ENCODE measurements around the gene GALNT11.

The GALNT11 gene

GRCh38 chr7:151993977-151994676 lies 31.3 kb upstream of the GALNT11 start:
- Histone ChIP-seq H3K9me3 (ENCODE audit: low read depth, low read length) (no peaks in the 10 kb centered on the region), H3K9ac (ENCODE audit: insufficient read length) (no peak overlapping the region), H3K36me3 (ENCODE audit: insufficient read depth, low read length) (no peaks in the 10 kb centered on the region), H3K4me3 (no peak overlapping the region), H3K27ac (no peak overlapping the region)
- TF ChIP-seq FOXP2 (optimal IDR thresholded peaks at IDR 0.05; ENCODE audit: control extremely low read depth, extremely low read length, insufficient read depth) (no peak), EZH2 (IDR thresholded peaks at IDR 0.05) (no peak), POLR2AphosphoS5 (IDR thresholded peaks at IDR 0.05; ENCODE audit: borderline replicate concordance, low read depth, low read length) (no peak)
- DNase-seq (ENCODE audit: low read depth, low spot score) = no peak

- no peak for DNase-seq (ENCODE audit: low read depth, low spot score)
- H3K36me3 ChIP-seq (ENCODE audit: insufficient read depth, low read length) = no peaks in the 10 kb centered on the region
- TF ChIP-seq POLR2AphosphoS5 (IDR thresholded peaks at IDR 0.05; ENCODE audit: borderline replicate concordance, low read depth, low read length) = no peak
- TF ChIP-seq EZH2 (IDR thresholded peaks at IDR 0.05) = no peak
- no peak for TF ChIP-seq FOXP2 (optimal IDR thresholded peaks at IDR 0.05; ENCODE audit: control extremely low read depth, extremely low read length, insufficient read depth)
- no peak overlapping the region for H3K27ac ChIP-seq
- no peaks in the 10 kb centered on the region for H3K9me3 ChIP-seq (ENCODE audit: low read depth, low read length)
- no peak overlapping the region for H3K9ac ChIP-seq (ENCODE audit: insufficient read length)
- H3K4me3 ChIP-seq = no peak overlapping the region
Measured at GRCh38 chr7:151999424-152000090, 25.9 kb upstream of the GALNT11 start.

- TF ChIP-seq POLR2AphosphoS5 (IDR thresholded peaks at IDR 0.05; ENCODE audit: borderline replicate concordance, low read depth, low read length) (no peak), FOXP2 (optimal IDR thresholded peaks at IDR 0.05; ENCODE audit: control extremely low read depth, extremely low read length, insufficient read depth) (no peak)
- no peak for DNase-seq (ENCODE audit: low read depth, low spot score)
Measured at GRCh38 chr7:152000191-152000590, 25.3 kb upstream of the GALNT11 start.

GRCh38 chr7:152006336-152006735 lies 19.1 kb upstream of the GALNT11 start:
- no peaks in the 10 kb centered on the region for H3K36me3 ChIP-seq (ENCODE audit: insufficient read depth, low read length)
- H3K9me3 ChIP-seq (ENCODE audit: low read depth, low read length) = no peaks in the 10 kb centered on the region
- H3K27ac ChIP-seq = no peak overlapping the region
- TF ChIP-seq FOXP2 (optimal IDR thresholded peaks at IDR 0.05; ENCODE audit: control extremely low read depth, extremely low read length, insufficient read depth) (no peak), EZH2 (IDR thresholded peaks at IDR 0.05) (no peak), POLR2AphosphoS5 (IDR thresholded peaks at IDR 0.05; ENCODE audit: borderline replicate concordance, low read depth, low read length) (no peak)
- H3K4me3 ChIP-seq = no peak overlapping the region
- no peak overlapping the region for H3K9ac ChIP-seq (ENCODE audit: insufficient read length)
- DNase-seq (ENCODE audit: low read depth, low spot score) = no peak

More at GRCh38 chr7:152000191-152000590, 25.3 kb upstream of the GALNT11 start:
- Histone ChIP-seq H3K9ac (ENCODE audit: insufficient read length) (no peak overlapping the region), H3K36me3 (ENCODE audit: insufficient read depth, low read length) (no peaks in the 10 kb centered on the region), H3K9me3 (ENCODE audit: low read depth, low read length) (no peaks in the 10 kb centered on the region), H3K27ac (no peak overlapping the region), H3K4me3 (no peak overlapping the region)

GRCh38 chr7:152011860-152012259 lies 13.6 kb upstream of the GALNT11 start:
- Histone ChIP-seq H3K9me3 (ENCODE audit: low read depth, low read length) (no peaks in the 10 kb centered on the region), H3K27ac (no peak overlapping the region), H3K4me3 (no peak overlapping the region), H3K36me3 (ENCODE audit: insufficient read depth, low read length) (no peaks in the 10 kb centered on the region), H3K9ac (ENCODE audit: insufficient read length) (no peak overlapping the region)
- TF ChIP-seq POLR2AphosphoS5 (IDR thresholded peaks at IDR 0.05; ENCODE audit: borderline replicate concordance, low read depth, low read length) (no peak), EZH2 (IDR thresholded peaks at IDR 0.05) (no peak), FOXP2 (optimal IDR thresholded peaks at IDR 0.05; ENCODE audit: control extremely low read depth, extremely low read length, insufficient read depth) (no peak)
- DNase-seq (ENCODE audit: low read depth, low spot score) = no peak

GRCh38 chr7:152013230-152013629 lies 12.2 kb upstream of the GALNT11 start:
- no peak for DNase-seq (ENCODE audit: low read depth, low spot score)
- Histone ChIP-seq H3K36me3 (ENCODE audit: insufficient read depth, low read length) (no peaks in the 10 kb centered on the region), H3K27ac (no peak overlapping the region), H3K9ac (ENCODE audit: insufficient read length) (no peak overlapping the region), H3K4me3 (no peak overlapping the region), H3K9me3 (ENCODE audit: low read depth, low read length) (no peaks in the 10 kb centered on the region)
- TF ChIP-seq POLR2AphosphoS5 (IDR thresholded peaks at IDR 0.05; ENCODE audit: borderline replicate concordance, low read depth, low read length) (no peak), EZH2 (IDR thresholded peaks at IDR 0.05) (no peak), FOXP2 (optimal IDR thresholded peaks at IDR 0.05; ENCODE audit: control extremely low read depth, extremely low read length, insufficient read depth) (no peak)

- H3K9me3 ChIP-seq (ENCODE audit: low read depth, low read length) = no peaks in the 10 kb centered on the region
- no peaks in the 10 kb centered on the region for H3K36me3 ChIP-seq (ENCODE audit: insufficient read depth, low read length)
- no peak overlapping the region for H3K4me3 ChIP-seq
- no peak for DNase-seq (ENCODE audit: low read depth, low spot score)
- no peak overlapping the region for H3K27ac ChIP-seq
- TF ChIP-seq EZH2 (IDR thresholded peaks at IDR 0.05) = no peak
- TF ChIP-seq FOXP2 (optimal IDR thresholded peaks at IDR 0.05; ENCODE audit: control extremely low read depth, extremely low read length, insufficient read depth) = no peak
- TF ChIP-seq POLR2AphosphoS5 (IDR thresholded peaks at IDR 0.05; ENCODE audit: borderline replicate concordance, low read depth, low read length) = no peak
- no peak overlapping the region for H3K9ac ChIP-seq (ENCODE audit: insufficient read length)
Measured at GRCh38 chr7:152013974-152014373, 11.5 kb upstream of the GALNT11 start.

- no peak overlapping the region for H3K9ac ChIP-seq (ENCODE audit: insufficient read length)
- H3K36me3 ChIP-seq (ENCODE audit: insufficient read depth, low read length) = no peaks in the 10 kb centered on the region
- H3K9me3 ChIP-seq (ENCODE audit: low read depth, low read length) = no peaks in the 10 kb centered on the region
- no peak overlapping the region for H3K4me3 ChIP-seq
- DNase-seq (ENCODE audit: low read depth, low spot score) = no peak
- no peak for TF ChIP-seq POLR2AphosphoS5 (IDR thresholded peaks at IDR 0.05; ENCODE audit: borderline replicate concordance, low read depth, low read length)
- TF ChIP-seq EZH2 (IDR thresholded peaks at IDR 0.05) = no peak
- TF ChIP-seq FOXP2 (optimal IDR thresholded peaks at IDR 0.05; ENCODE audit: control extremely low read depth, extremely low read length, insufficient read depth) = no peak
- H3K27ac ChIP-seq = no peak overlapping the region
Measured at GRCh38 chr7:152014722-152015121, 10.8 kb upstream of the GALNT11 start.
